Eye (tissue), 1 donor: ENCODE data around the gene SNRNP40.
"Not testable (repeated sequence)": the region's sequence is repeated elsewhere in the genome, so short reads cannot be mapped to it uniquely, and the experiment has no call there.

Source experiments
- DNase-seq: peaks from one replicate; pipeline ENCODE4 v3.0.0-alpha.2; 2015

Gene SNRNP40

GRCh38 chr1:31296486-31297276 lies at the start of gene SNRNP40, which contains the start of gene ZCCHC17:
Gene SNRNP40, minus strand, starts transcription at chr1:31296788. Its CDS starts 37 bp downstream, at chr1:31296751.
Gene ZCCHC17, plus strand, starts transcription at chr1:31297032. Its CDS starts 13,067 bp downstream, at chr1:31310099.
- peak; percentile 99 for DNase-seq

DNA sequence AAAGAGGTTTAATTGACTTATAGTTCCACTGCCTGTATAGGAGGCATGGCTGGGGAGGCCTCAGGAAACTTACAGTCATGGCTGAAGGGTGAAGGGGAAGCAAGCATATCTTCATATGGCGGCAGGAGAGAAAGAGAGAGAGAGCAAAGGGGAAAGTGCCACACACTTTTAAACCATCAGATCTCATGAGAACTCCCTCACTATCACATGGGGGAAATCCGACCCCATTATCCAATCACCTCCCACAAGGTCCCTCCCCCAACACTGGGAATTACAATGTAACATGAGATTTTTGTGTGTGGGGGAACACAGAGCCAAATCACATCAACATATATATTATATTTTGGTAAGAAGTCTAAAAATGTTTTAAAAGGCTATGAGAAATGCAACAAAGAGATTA lies 49.0 kb upstream of the SNRNP40 start:
- no peak for DNase-seq

GRCh38 chr1:31344503-31344902 lies 47.9 kb upstream of the SNRNP40 start:
- no peak for DNase-seq

- DNase-seq, result no peak
Measured at GRCh38 chr1:31336687-31337467, 40.3 kb upstream of the SNRNP40 start.

GRCh38 chr1:31335007-31335406 lies 38.4 kb upstream of the SNRNP40 start:
- DNase-seq, result peak; percentile 67

DNA sequence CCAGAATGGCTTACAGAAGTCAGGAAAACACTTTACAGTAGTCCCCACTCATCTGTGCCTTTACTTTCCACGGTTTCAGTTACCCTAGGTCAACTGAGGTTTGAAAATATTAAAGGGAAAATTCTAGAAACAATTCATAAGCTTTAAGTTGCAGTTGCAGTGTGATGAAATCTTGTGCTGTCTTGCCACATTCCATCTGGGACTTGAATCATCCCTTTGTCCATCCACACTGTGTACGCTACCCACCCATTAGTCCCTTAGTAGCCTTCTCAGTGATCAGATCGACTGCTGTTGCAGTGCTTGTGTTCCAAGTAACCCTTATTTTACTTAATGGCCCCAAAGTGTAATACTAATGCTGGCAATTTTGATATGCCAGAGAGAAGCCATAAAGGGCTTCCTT lies 30.8 kb upstream of the SNRNP40 start:
- DNase-seq, result no peak

- DNase-seq, result peak; percentile 31
Measured at GRCh38 chr1:31326461-31326860, 29.9 kb upstream of the SNRNP40 start.

- no peak for DNase-seq
Measured at GRCh38 chr1:31324992-31325391, 28.4 kb upstream of the SNRNP40 start.

GRCh38 chr1:31324093-31324492 lies 27.5 kb upstream of the SNRNP40 start:
- DNase-seq, result no peak

- DNase-seq, result no peak
Measured at GRCh38 chr1:31318146-31318545, 21.6 kb upstream of the SNRNP40 start.

GRCh38 chr1:31315902-31316301 lies 19.3 kb upstream of the SNRNP40 start:
- no peak for DNase-seq

DNA sequence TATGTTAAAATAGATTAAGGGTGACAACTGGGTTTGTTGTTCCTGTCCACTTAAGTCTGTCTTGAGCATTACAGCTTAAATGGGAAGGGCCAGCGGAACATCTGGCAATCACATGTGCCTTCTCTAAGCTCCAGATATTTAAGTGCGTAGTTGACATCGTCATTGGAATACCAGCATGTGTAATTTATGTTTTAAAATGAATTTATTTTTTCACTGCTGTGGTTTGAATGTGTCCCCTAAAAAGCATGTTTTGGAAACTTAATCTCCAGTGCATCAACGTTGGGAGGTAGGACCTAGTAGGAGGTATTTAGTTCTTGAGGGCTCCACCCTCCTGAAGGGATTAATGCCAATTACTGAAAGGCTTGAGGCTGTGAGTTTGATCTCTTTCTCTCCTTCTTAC lies 13.6 kb upstream of the SNRNP40 start:
- DNase-seq, result peak; percentile 20

DNA sequence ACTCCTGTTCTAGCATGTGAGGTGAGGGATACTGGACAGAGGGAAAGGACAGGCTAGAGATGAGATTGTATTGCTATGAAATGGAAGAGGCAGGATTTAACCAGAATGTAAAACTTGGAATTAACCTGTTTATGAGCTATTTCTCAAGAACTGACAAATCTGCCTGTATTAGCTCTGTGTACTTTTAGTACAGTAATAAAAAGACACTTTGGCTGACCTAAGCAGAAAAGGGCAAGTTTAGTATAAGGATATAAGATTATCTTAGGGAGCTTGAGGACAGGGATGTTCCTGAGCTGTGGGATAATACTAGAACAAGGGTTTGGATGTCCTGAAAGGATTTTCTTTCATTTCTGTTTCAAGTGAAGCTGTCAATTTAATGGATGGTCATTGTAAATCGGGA lies 11.4 kb upstream of the SNRNP40 start:
- DNase-seq, result no peak

DNA sequence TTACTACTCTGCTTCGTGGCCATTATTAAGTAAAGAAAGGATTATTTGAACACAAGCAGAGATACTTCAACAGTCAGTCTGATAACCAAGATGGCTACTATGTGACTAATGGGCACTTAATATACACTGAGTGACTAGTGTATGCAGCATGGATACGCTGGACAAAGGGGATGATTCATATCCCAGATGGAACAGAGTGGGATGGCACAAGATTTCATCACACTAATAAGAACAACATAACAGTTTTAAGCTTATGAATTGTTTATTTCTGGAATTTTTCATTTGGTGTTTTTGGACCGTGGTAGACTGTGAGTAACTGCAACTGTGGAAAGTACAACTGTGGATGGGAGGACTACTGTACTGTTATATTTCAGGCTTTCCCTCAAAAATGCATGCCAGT lies 9.7 kb upstream of the SNRNP40 start:
- DNase-seq, result no peak

DNA sequence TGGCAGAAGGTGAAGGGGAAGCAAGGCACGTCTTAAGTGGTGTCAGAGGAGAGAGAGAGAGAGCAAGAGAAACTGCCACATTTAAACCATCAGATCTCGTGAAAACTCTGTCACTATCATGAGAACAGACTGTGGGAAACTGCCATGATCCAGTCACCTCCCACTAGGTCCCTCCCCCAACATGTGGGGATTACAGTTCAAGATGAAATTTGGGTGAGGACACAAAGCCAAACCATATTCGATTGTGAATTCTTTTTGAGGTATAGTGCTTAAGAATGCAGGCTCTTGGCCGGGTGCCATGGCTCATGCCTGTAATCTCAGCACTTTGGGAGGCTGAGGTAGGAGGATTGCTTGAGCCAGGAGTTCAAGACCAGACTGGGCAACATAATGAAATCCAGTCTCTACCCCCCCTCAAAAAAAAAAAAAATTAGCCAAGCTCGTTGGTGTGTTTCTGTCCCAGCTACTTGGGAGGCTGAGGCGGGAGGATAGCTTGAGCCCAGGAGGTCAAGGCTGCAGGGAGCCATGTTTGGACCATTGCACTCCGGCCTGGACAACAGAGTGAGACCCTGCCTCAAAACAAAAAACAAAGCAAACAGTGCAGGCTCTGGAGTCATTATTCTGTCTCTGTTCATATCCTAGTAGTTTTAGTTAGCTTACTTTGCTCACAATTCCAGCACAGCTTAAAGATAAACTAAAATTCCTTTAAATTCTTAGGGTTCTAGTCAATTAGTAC lies 6.3 kb upstream of the SNRNP40 start:
- DNase-seq, result no peak

DNA sequence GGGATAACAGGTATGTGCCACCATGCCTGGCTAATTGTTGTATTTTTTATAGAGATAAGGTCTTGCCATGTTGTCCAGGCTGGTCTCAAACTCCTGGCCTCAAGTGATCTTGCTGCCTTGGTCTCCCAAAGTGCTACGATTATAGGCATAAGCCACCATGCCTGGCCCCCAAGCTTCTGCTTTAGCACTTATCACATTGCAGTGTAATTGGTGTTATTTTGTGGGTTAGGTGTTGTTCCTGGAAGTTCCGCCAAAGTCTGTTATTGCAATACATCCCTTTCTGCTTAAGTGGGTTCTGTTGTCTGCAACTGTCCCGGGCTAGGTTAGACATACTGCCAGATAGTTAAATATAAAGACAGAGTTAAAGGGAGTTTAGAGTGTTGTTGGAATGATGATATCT lies 3.6 kb upstream of the SNRNP40 start:
- no peak for DNase-seq

GRCh38 chr1:31299365-31299764 lies 2.8 kb upstream of the SNRNP40 start:
- no peak for DNase-seq

GRCh38 chr1:31297277-31298247 lies 974 bp upstream of the SNRNP40 start:
- DNase-seq, result peak; percentile 74

DNA sequence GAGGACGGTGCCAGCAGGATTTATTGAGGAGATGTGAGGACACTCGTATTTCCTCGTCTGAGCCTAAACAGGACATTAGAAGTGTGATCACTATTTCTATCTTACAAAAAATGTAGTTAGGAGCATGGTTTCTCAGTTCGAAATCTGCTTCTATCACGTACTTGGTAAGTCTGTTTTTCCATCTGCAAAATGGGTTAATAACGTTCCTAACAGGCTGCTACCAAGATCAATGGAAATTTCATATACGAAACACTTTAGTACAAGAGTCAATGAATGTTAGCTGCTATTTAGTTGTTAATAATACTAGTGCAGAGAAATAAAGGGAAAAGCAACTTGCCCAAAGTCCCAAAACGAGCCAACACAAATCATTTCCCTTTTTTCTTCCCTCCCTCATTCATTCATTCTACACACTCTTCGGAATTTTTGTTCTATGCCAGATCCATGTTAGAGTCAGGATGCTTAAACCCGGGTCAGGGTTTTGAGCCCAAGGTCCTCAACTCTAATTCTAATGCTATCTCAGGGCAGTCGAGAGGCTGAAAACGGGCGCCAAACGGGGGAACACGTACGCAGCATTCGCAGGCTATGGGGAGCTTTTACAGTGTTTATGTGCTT lies 608 bp downstream of the SNRNP40 start:
- no peak for DNase-seq

DNA sequence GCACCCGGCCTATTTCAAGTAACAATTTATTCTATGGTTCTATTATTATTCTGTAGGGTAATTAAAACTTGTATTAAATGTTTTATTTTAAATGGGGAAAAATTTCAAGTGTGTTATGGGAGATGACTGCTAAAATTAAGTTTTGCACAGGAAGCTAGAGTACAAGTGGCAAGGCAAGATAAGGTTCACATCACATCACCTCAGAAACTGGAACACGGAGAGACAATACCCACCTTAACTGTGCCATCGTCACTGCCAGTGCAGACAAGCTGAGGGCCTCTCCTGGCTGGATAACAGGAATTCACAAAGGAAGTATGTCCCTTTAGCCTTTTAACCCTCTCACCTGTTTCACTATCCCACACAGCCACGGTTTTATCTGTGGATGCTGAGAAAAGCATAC lies 7.6 kb downstream of the SNRNP40 start:
- DNase-seq, result no peak

DNA sequence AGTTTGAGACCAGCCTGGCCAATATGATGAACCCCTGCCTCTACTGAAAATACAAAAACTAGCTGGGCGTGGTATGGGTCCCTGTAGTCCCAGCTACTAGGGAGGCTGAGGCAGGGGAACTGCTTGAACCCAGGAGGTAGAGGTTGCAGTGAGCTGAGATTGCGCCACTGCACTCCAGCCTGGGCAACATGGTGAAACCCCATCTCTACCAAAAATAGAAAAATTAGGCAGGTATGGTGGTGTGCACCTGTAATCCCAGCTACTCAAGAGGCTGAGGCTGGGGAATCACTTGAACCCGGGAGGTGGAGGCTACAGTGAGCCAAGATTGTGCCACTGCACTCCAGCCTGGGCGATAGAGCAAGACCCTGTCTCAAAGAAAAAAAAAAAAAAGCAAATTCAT lies 8.8 kb downstream of the SNRNP40 start:
- DNase-seq, result not testable (repeated sequence)

DNA sequence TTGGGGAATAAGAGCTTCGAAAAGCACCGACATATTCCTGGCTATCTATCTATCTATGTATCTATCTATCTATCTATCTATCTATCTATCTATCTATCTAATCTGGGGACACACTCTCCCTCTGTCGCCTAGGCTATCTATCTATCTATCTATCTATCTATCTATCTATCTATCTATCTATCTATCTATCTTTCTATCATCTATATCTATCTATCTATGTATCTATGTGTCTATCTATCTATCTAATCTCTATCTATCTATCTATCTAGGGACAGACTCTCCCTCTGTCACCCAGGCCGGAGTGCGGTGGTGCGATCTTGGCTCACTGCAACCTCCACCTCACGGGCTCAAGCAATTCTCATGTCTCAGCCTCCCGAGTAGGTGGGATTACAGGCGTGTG lies 14.2 kb downstream of the SNRNP40 start:
- not testable (repeated sequence) for DNase-seq
